CD4-positive, alpha-beta T cell (primary cell): ENCODE results near the gene VSIG10L2. TPM values are rescaled to one million over a fixed set of nuclear protein-coding genes. Genes with fewer than 3 reads are reported as not detected.
"Not testable (repeated sequence)": the region's sequence is repeated elsewhere in the genome, so short reads cannot be mapped to it uniquely, and the experiment has no call there.

Experiments
- ATAC-seq: fragments of 200-7000 bp; cut with Tn5 transposase; one replicate; pipeline ENCODE4 v1.10.0; 2022; ENCODE audit warnings: mild to moderate bottlenecking; ENCODE audit not compliant: poor library complexity
- CTCF ChIA-PET: fragments of 350-600 bp; sonication (Branson Sonifier 250); formaldehyde crosslinking; loops from one replicate; lab custom pipeline; 2021; ENCODE audit warnings: antibody characterized with exemption, inconsistent platforms; lab: Charles Lee
- POLR2A ChIA-PET: fragments of 350-600 bp; sonication (Branson Sonifier 250); formaldehyde crosslinking; loops from one replicate; lab custom pipeline; 2021; ENCODE audit warnings: antibody characterized with exemption, inconsistent platforms; lab: Charles Lee
- DNase-seq, 14 experiments: peaks; one replicate each; pipeline ENCODE4 v3.0.0-alpha.2; 2013 to 2020; ENCODE audit warnings: mixed read lengths in 2 of 14
- H3K27ac ChIP-seq, 2 donors: one replicate each; pipeline versions ENCODE4 v1.5.1 to v1.7.0; 2013; ENCODE audit warnings: low read length in 2 of 2, low read depth in 1 of 2, mild to moderate bottlenecking in 1 of 2
- H3K27me3 ChIP-seq, 2 experiments: 1 replicate in 1 of 2; 2 replicates in 1 of 2; pipeline versions ENCODE4 v1.6.1 to v1.7.0; 2013; ENCODE audit warnings: low read length in 2 of 2, control low read depth in 1 of 2, mild to moderate bottlenecking in 1 of 2, moderate library complexity in 1 of 2; ENCODE audit not compliant: insufficient read depth in 2 of 2, control insufficient read depth in 1 of 2
- H3K36me3 ChIP-seq: one replicate; pipeline ENCODE4 v1.6.1; 2013; ENCODE audit warnings: low read length, control low read depth; ENCODE audit not compliant: insufficient read depth
- H3K4me1 ChIP-seq: one replicate; pipeline ENCODE4 v1.6.1; 2013; ENCODE audit warnings: low read length, control low read depth; ENCODE audit not compliant: insufficient read depth
- H3K4me3 ChIP-seq: one replicate; pipeline ENCODE4 v1.5.1; 2013; ENCODE audit warnings: mild to moderate bottlenecking, low read length, moderate library complexity
- H3K9me3 ChIP-seq, 2 experiments: 1 replicate in 1 of 2; 2 replicates in 1 of 2; pipeline versions ENCODE4 v1.6.1 to v1.7.0; 2013; ENCODE audit warnings: low read length in 2 of 2, mild to moderate bottlenecking in 2 of 2, control low read depth in 1 of 2, moderate library complexity in 1 of 2; ENCODE audit not compliant: control insufficient read depth in 1 of 2, insufficient read depth in 1 of 2
- H3K27ac Mint-ChIP-seq: one replicate; pipeline ENCODE4 v1.8.0; 2020; ENCODE audit warnings: mixed read lengths
- H3K27me3 Mint-ChIP-seq: one replicate; pipeline ENCODE4 v1.8.0; 2021; ENCODE audit warnings: mixed read lengths
- H3K36me3 Mint-ChIP-seq: one replicate; pipeline ENCODE4 v1.8.0; 2021; ENCODE audit warnings: low read depth, mixed read lengths
- H3K4me1 Mint-ChIP-seq: one replicate; pipeline ENCODE4 v1.8.0; 2021; ENCODE audit warnings: low read depth, mixed read lengths
- H3K4me3 Mint-ChIP-seq: one replicate; pipeline ENCODE4 v1.8.0; 2020; ENCODE audit warnings: mild to moderate bottlenecking, mixed read lengths
- H3K9me3 Mint-ChIP-seq: one replicate; pipeline ENCODE4 v1.8.0; 2020; ENCODE audit warnings: mixed read lengths
- intact Hi-C, 2 experiments: fragments of 100-400 bp; cut with DNase I in 1 of 2; cut with micrococcal nuclease in 1 of 2; formaldehyde crosslinking; loops; one replicate each; pipeline versions ENCODE4 v1.15.1 to v1.9.0; 2023 to 2025; cut with DNase I, micrococcal nuclease
- total RNA-seq, 174 experiments: library from RNA in 2 of 174; stranded (reverse) in 2 of 174; gene quantifications; one replicate each; pipeline ENCODE4 v1.2.3 and lab custom pipeline; 2021 to 2026
- TF ChIP-seq, protein P1 (sequence below): fragments of 200-600 bp; IDR thresholded peaks from one replicate; pipeline ENCODE4 v1.8.0; 2022; ENCODE audit warnings: antibody characterized with exemption, mild to moderate bottlenecking

Gene VSIG10L2
- total RNA-seq, 2 experiments from 2014 or later, result not detected

DNA sequence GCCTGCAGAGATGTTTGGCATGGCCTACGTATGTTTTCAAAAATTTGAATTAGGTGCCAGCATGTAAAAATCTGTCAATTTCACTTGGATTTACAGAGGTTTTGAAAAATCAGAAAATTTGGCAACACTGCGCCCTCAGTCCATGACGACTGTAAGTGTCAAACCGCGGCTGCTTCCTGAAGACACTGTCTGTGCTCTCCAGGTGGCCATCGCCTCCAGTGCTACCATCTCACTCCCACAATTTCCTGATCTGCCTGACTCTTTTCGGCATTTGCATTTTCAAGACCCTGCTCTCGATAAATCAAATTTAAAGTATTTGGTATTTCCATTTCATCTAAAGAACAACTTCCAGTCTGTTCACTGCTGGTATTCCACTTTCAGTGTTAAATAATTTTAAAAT is 34.6 kb downstream of the VSIG10L2 start:
- H3K36me3 Mint-ChIP-seq, result peaks cover 13% of the 10 kb centered on the region
- no peaks in the 10 kb centered on the region for H3K27me3 Mint-ChIP-seq
- Histone ChIP-seq H3K27me3 (no peaks in the 10 kb centered on the region), H3K9me3 (no peaks in the 10 kb centered on the region), H3K4me3 (no peak overlapping the region), H3K4me1 (no peaks in the 10 kb centered on the region), H3K27ac (no peak overlapping the region), H3K36me3 (no peaks in the 10 kb centered on the region)
- H3K4me1 Mint-ChIP-seq, result no peaks in the 10 kb centered on the region
- TF ChIP-seq, protein P1, sequence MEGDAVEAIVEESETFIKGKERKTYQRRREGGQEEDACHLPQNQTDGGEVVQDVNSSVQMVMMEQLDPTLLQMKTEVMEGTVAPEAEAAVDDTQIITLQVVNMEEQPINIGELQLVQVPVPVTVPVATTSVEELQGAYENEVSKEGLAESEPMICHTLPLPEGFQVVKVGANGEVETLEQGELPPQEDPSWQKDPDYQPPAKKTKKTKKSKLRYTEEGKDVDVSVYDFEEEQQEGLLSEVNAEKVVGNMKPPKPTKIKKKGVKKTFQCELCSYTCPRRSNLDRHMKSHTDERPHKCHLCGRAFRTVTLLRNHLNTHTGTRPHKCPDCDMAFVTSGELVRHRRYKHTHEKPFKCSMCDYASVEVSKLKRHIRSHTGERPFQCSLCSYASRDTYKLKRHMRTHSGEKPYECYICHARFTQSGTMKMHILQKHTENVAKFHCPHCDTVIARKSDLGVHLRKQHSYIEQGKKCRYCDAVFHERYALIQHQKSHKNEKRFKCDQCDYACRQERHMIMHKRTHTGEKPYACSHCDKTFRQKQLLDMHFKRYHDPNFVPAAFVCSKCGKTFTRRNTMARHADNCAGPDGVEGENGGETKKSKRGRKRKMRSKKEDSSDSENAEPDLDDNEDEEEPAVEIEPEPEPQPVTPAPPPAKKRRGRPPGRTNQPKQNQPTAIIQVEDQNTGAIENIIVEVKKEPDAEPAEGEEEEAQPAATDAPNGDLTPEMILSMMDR, result no peak
- ChIA-PET CTCF (no interaction called here), POLR2A (no interaction called here)
- no peak for ATAC-seq
- intact Hi-C loops, result no loop called here
- H3K27ac Mint-ChIP-seq, result no peak overlapping the region
- no peaks in the 10 kb centered on the region for H3K9me3 Mint-ChIP-seq
- DNase-seq, result no peak
- H3K4me3 Mint-ChIP-seq, result no peak overlapping the region

DNA sequence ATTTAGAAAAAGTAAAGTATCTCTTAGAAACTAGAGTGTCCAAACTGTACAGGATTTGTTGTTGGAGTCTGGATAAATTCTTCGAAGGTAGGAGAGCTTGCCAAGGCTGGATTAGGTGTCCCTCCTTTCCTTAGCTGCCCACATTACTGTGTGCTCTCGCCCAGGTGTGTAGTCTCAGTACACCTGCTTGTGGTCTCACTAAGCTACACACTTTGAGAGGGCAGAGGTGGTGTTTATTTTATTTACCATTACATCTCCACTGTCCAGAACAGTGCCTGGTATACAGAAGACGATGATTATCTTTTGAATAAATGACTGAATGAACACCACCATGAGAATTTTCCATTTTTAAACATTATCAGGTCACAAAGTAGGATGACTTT is 36.5 kb downstream of the VSIG10L2 start:
- TF ChIP-seq, protein P1, result no peak
- Histone ChIP-seq H3K9me3 (no peaks in the 10 kb centered on the region), H3K4me3 (no peak overlapping the region), H3K4me1 (no peaks in the 10 kb centered on the region), H3K36me3 (no peaks in the 10 kb centered on the region), H3K27ac (no peak overlapping the region), H3K27me3 (no peaks in the 10 kb centered on the region)
- intact Hi-C loops, result no loop called here
- DNase-seq (no peak), ATAC-seq (no peak)
- H3K36me3 Mint-ChIP-seq, result peaks cover 13% of the 10 kb centered on the region
- H3K27ac Mint-ChIP-seq, result no peak overlapping the region
- no peak overlapping the region for H3K4me3 Mint-ChIP-seq
- ChIA-PET POLR2A (no interaction called here), CTCF (no interaction called here)
- H3K9me3 Mint-ChIP-seq, result no peaks in the 10 kb centered on the region
- H3K4me1 Mint-ChIP-seq, result no peaks in the 10 kb centered on the region
- no peaks in the 10 kb centered on the region for H3K27me3 Mint-ChIP-seq

DNA sequence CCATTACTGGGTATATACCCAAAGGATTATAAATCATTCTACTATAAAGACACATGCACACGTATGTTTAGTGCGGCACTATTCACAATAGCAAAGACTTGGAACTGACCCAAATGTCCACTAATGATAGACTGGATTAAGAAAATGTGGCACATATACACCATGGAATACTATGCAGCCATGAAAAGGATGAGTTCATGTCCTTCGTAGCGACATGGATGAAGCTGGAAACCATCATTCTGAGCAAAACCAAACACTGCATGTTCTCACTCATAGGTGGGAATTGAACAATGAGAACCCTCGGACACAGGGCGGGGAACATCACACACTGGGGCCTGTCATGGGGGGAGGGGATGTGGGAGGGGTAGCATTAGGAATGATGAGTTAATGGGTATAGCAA is 40.1 kb downstream of the VSIG10L2 start:
- H3K27ac Mint-ChIP-seq, H3K4me1 Mint-ChIP-seq, H3K4me3 ChIP-seq, H3K27ac ChIP-seq, CTCF ChIA-PET, H3K27me3 Mint-ChIP-seq, intact Hi-C loops, H3K36me3 ChIP-seq, H3K9me3 Mint-ChIP-seq, H3K4me3 Mint-ChIP-seq, H3K9me3 ChIP-seq, H3K27me3 ChIP-seq, DNase-seq, POLR2A ChIA-PET, ATAC-seq, H3K4me1 ChIP-seq: not testable (repeated sequence)
- H3K36me3 Mint-ChIP-seq, result peaks cover 13% of the 10 kb centered on the region

DNA sequence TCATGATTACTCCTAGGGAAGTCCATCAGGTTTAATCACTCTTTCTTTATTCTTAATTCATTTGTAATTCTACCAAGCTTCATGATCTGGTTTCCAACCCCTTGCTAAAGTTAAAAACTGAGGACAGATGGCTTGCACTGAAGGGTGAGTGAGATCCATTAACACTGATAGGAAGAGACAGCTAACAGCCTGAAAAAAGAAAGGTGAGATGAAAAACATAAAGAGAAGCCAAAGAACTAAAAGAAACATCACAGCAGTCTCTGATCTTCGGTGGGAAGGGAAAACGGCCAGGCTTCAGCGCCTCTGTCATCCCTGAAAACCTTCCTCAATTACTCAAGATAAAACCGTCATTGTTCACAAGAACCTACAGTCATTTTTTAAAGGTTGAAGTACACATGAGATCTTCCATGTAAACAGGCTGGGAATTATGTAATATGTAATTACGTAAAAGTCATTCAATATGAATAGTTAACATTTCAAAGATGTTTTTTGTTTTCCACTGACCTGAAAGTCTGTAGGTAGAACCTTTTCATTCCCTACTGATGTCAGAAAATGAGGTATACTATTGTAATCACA is 41.3 kb downstream of the VSIG10L2 start:
- Histone ChIP-seq H3K27ac (no peak overlapping the region), H3K4me1 (no peaks in the 10 kb centered on the region), H3K36me3 (no peaks in the 10 kb centered on the region), H3K9me3 (no peaks in the 10 kb centered on the region), H3K4me3 (no peak overlapping the region), H3K27me3 (no peaks in the 10 kb centered on the region)
- ChIA-PET POLR2A (no interaction called here), CTCF (no interaction called here)
- Mint-ChIP-seq H3K4me3 (no peak overlapping the region), H3K27me3 (no peaks in the 10 kb centered on the region), H3K27ac (no peak overlapping the region), H3K36me3 (peaks cover 13% of the 10 kb centered on the region), H3K4me1 (no peaks in the 10 kb centered on the region), H3K9me3 (no peaks in the 10 kb centered on the region)
- no peak for DNase-seq
- TF ChIP-seq, protein P1, result no peak
- no peak for ATAC-seq
- intact Hi-C loops, result no loop called here
